ENCODE results near the gene SLC27A5. TPM values are rescaled to one million over a fixed set of nuclear protein-coding genes. Genes with fewer than 3 reads are reported as not detected.

The SLC27A5 gene
- total and polyA plus RNA-seq, 7 experiments from 2014 or later, result 5.9 to 26.9 (median 13.5) TPM

- Mint-ChIP-seq H3K4me3 (peak overlapping the region; percentile 32 to 93 (median 82)), H3K9me3 (peaks cover 0 to under 1% (median 0%) of the 10 kb centered on the region in 11 donors), H3K36me3 (peaks cover 0 to 20% (median 0%) of the 10 kb centered on the region in 5 donors), H3K27me3 (peaks cover 0 to under 1% (median 0%) of the 10 kb centered on the region in 5 donors), H3K4me1 (peaks cover 20 to 45% (median 34%) of the 10 kb centered on the region in 7 donors), H3K27ac (peak overlapping the region in 7 of 9 donors; percentile 67 to 94 (median 87))
- Histone ChIP-seq H3K9me3 (ENCODE audit: control insufficient read depth in 2 of 3, low read length in 3 of 3) (no peaks in the 10 kb centered on the region), H3K27me3 (ENCODE audit: control insufficient read depth in 2 of 2, insufficient read depth in 2 of 2, low read length in 2 of 2) (no peaks in the 10 kb centered on the region), H3K4me3 (ENCODE audit: low read length) (peak overlapping the region; percentile 36), H3K4me1 (ENCODE audit: control insufficient read depth in 2 of 2, insufficient read depth in 2 of 2, low read length in 2 of 2) (peaks cover 18 to 21% of the 10 kb centered on the region in 2 donors), H3K36me3 (ENCODE audit: control insufficient read depth in 2 of 3, insufficient read depth in 3 of 3, low read length in 3 of 3) (peaks cover 0 to 22% (median 5%) of the 10 kb centered on the region in 3 experiments), H3K27ac (ENCODE audit: low read depth, low read length) (peak overlapping the region; percentile 64)
- DNase-seq (no peak), ATAC-seq (no peak)
- intact Hi-C loops (cut with micrococcal nuclease), result loop anchor here (1.0 to 5.0 kb wide), 11 partner anchors 15 to 332 kb away; partner anchors contain the start of genes RPS5 (in 1 of the 2), TRIM28 (in 1 of the 2), ZNF132 (in 1 of the 2) and ZNF497 (in 1 of the 2)
- POLR2A ChIA-PET, result interaction anchor here (0.6 to 2.0 kb wide), 8 partner anchors 15 to 152 kb away, joined by 3 to 11 read pairs (median 4); partner anchors contain the start of genes CHMP2A, TRIM28 and UBE2M
- CTCF ChIA-PET, result interaction anchor here (0.5 to 2.5 kb wide), 12 partner anchors 13 to 1170 kb away, joined by 3 to 33 read pairs (median 4); no protein-coding TSS in a partner anchor
These were observed 2.8 kb upstream of the SLC27A5 start for GRCh38 chr19:58514564-58515022.

- ChIA-PET CTCF (interaction anchor here (0.5 to 2.5 kb wide), 11 partner anchors 13 to 771 kb away, joined by 3 to 33 read pairs (median 4); no protein-coding TSS in a partner anchor), POLR2A (interaction anchor here (0.6 to 2.0 kb wide), 9 partner anchors 15 to 335 kb away, joined by 3 to 11 read pairs (median 4); partner anchors contain the start of genes CHMP2A, TRIM28 and UBE2M)
- Mint-ChIP-seq H3K36me3 (peaks cover 0 to 18% (median 0%) of the 10 kb centered on the region in 5 donors), H3K27me3 (no peaks in the 10 kb centered on the region), H3K27ac (peak overlapping the region; percentile 67 to 94 (median 85)), H3K4me1 (peaks cover 17 to 40% (median 27%) of the 10 kb centered on the region in 7 donors), H3K4me3 (peak overlapping the region; percentile 73 to 93 (median 84)), H3K9me3 (no peaks in the 10 kb centered on the region)
- ATAC-seq, result peak; percentile 98
- peak; percentile 91 to 99 (median 95) for DNase-seq
- Histone ChIP-seq H3K9me3 (ENCODE audit: control insufficient read depth in 2 of 3, low read length in 3 of 3) (no peaks in the 10 kb centered on the region), H3K4me1 (ENCODE audit: control insufficient read depth in 2 of 2, insufficient read depth in 2 of 2, low read length in 2 of 2) (peaks cover 17 to 21% of the 10 kb centered on the region in 2 donors), H3K27me3 (ENCODE audit: control insufficient read depth in 2 of 2, insufficient read depth in 2 of 2, low read length in 2 of 2) (no peaks in the 10 kb centered on the region), H3K27ac (ENCODE audit: low read depth, low read length) (peak overlapping the region; percentile 65), H3K36me3 (ENCODE audit: control insufficient read depth in 2 of 3, insufficient read depth in 3 of 3, low read length in 3 of 3) (peaks cover 0 to 22% (median 5%) of the 10 kb centered on the region in 3 experiments), H3K4me3 (ENCODE audit: low read length) (peak overlapping the region; percentile 39)
- intact Hi-C loops (cut with micrococcal nuclease), result loop anchor here (1.0 to 5.0 kb wide), 11 partner anchors 15 to 332 kb away; partner anchors contain the start of genes RPS5 (in 1 of the 2), TRIM28 (in 1 of the 2), ZNF132 (in 1 of the 2) and ZNF497 (in 1 of the 2)
These were observed 2.1 kb upstream of the SLC27A5 start for GRCh38 chr19:58513694-58514563.

- Histone ChIP-seq H3K36me3 (ENCODE audit: control insufficient read depth in 2 of 3, insufficient read depth in 3 of 3, low read length in 3 of 3) (peaks cover 0 to 22% (median 5%) of the 10 kb centered on the region in 3 experiments), H3K4me3 (ENCODE audit: low read length) (no peak overlapping the region), H3K9me3 (ENCODE audit: control insufficient read depth in 2 of 3, low read length in 3 of 3) (no peaks in the 10 kb centered on the region), H3K27ac (ENCODE audit: low read depth, low read length) (peak overlapping the region; percentile 65), H3K4me1 (ENCODE audit: control insufficient read depth in 2 of 2, insufficient read depth in 2 of 2, low read length in 2 of 2) (peaks cover 10 to 15% of the 10 kb centered on the region in 2 donors), H3K27me3 (ENCODE audit: control insufficient read depth in 2 of 2, insufficient read depth in 2 of 2, low read length in 2 of 2) (no peaks in the 10 kb centered on the region)
- Mint-ChIP-seq H3K27ac (peak overlapping the region in 6 of 9 donors; percentile 67 to 94 (median 79)), H3K27me3 (no peaks in the 10 kb centered on the region), H3K4me3 (peak overlapping the region in 8 of 10 donors; percentile 13 to 93 (median 70)), H3K4me1 (peaks cover 11 to 33% (median 21%) of the 10 kb centered on the region in 7 donors), H3K9me3 (no peaks in the 10 kb centered on the region), H3K36me3 (peaks cover 0 to 17% (median 0%) of the 10 kb centered on the region in 5 donors)
- ATAC-seq (no peak), DNase-seq (no peak)
- CTCF ChIA-PET, result interaction anchor here (0.6 to 2.5 kb wide), 7 partner anchors 12 to 770 kb away, joined by 3 to 33 read pairs (median 4); no protein-coding TSS in a partner anchor
- intact Hi-C loops (cut with micrococcal nuclease), result loop anchor here in 1 of 2 donors (5.0 kb wide), 1 partner anchor 111 kb away; no protein-coding TSS in a partner anchor
- POLR2A ChIA-PET, result interaction anchor here (1.0 to 2.0 kb wide), 9 partner anchors 13 to 150 kb away, joined by 3 to 11 read pairs (median 4); partner anchors contain the start of genes CHMP2A, TRIM28 and UBE2M
These were observed 1.5 kb upstream of the SLC27A5 start for GRCh38 chr19:58513213-58513693.

DNA sequence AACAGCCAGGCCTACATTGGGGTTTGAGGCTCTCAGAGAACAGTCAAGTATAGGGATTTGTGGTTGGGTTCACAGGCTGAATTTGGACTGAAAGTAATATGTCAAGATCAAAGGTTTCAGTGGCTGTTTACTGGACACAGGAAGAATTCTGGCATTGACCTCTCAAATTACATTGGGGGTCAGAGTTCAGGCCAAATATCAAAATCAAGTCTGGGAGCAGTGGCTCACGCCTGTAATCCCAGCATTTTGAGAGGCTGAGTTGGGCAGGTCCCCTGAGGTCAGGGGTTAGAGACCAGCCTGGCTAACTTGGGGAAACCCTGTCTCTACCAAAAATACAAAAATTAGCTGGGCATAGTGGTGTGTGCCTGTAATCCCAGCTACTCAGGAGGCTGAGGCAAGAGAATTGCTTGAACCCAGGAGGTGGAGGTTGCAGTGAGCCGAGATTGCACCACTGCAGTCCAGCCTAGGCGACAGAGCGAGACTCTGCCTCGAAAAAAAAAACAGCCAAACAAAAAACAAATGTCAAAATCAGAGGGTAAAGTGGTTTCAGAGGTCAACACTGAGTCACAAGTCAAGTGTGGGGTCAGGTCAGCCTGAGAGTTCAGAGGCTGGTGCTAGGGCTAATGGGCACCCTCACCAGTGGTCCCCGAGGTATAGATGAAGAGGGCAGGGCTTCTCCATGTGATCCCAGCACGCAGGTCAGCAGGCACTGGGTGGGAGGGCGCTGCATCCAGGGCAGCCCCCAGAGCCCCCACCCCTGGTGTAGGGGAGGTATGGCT, 1.5 kb downstream of the SLC27A5 start:
- H3K4me1 Mint-ChIP-seq, result peaks cover 1 to 20% (median 8%) of the 10 kb centered on the region in 7 donors
- POLR2A ChIA-PET, result interaction anchor here (1.0 kb wide), 1 partner anchor 10 kb away, joined by 5 read pairs; no protein-coding TSS in a partner anchor

DNA sequence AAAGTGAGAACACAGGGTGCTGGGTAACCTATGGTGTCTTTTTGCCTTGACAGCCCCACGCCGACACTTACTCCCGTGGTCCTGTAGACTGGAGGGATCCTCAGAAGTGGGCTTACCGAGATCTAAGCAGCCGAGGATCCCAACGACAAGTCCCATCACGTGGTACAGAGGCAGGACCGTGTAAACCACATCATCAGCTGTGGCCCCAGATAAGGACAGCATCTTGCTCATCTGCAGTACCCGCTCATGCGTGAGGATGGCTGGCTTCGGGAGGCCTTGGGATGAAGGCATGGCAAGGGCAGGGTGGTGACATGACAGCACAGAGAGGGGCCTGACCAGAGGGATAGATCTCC, 2.1 kb downstream of the SLC27A5 start:
- Mint-ChIP-seq H3K36me3 (peaks cover 0 to 15% (median 5%) of the 10 kb centered on the region in 5 donors), H3K9me3 (peaks cover 0 to 17% (median 7%) of the 10 kb centered on the region in 11 donors), H3K27ac (no peak overlapping the region), H3K27me3 (no peaks in the 10 kb centered on the region), H3K4me1 (peaks cover 0 to 16% (median 8%) of the 10 kb centered on the region in 7 donors), H3K4me3 (no peak overlapping the region)
- Histone ChIP-seq H3K36me3 (ENCODE audit: control insufficient read depth in 2 of 3, insufficient read depth in 3 of 3, low read length in 3 of 3) (no peaks in the 10 kb centered on the region), H3K27ac (ENCODE audit: low read depth, low read length) (no peak overlapping the region), H3K4me1 (ENCODE audit: control insufficient read depth in 2 of 2, insufficient read depth in 2 of 2, low read length in 2 of 2) (peaks cover 5 to 11% of the 10 kb centered on the region in 2 donors), H3K27me3 (ENCODE audit: control insufficient read depth in 2 of 2, insufficient read depth in 2 of 2, low read length in 2 of 2) (no peaks in the 10 kb centered on the region), H3K4me3 (ENCODE audit: low read length) (no peak overlapping the region), H3K9me3 (ENCODE audit: control insufficient read depth in 2 of 3, low read length in 3 of 3) (no peaks in the 10 kb centered on the region)
- DNase-seq (no peak), ATAC-seq (no peak)
- intact Hi-C loops (cut with micrococcal nuclease), result loop anchor here in 1 of 2 donors (5.0 kb wide), 1 partner anchor 107 kb away; no protein-coding TSS in a partner anchor
- POLR2A ChIA-PET, result interaction anchor here (1.0 kb wide), 1 partner anchor 10 kb away, joined by 5 read pairs; no protein-coding TSS in a partner anchor
- CTCF ChIA-PET, result no interaction called here

More for the DNA sequence above, 1.5 kb downstream of the SLC27A5 start:
- Histone ChIP-seq H3K4me3 (ENCODE audit: low read length) (no peak overlapping the region), H3K9me3 (ENCODE audit: control insufficient read depth in 2 of 3, low read length in 3 of 3) (no peaks in the 10 kb centered on the region), H3K27me3 (ENCODE audit: control insufficient read depth in 2 of 2, insufficient read depth in 2 of 2, low read length in 2 of 2) (no peaks in the 10 kb centered on the region), H3K36me3 (ENCODE audit: control insufficient read depth in 2 of 3, insufficient read depth in 3 of 3, low read length in 3 of 3) (no peaks in the 10 kb centered on the region), H3K27ac (ENCODE audit: low read depth, low read length) (no peak overlapping the region), H3K4me1 (ENCODE audit: control insufficient read depth in 2 of 2, insufficient read depth in 2 of 2, low read length in 2 of 2) (peaks cover 6 to 11% of the 10 kb centered on the region in 2 donors)
- ATAC-seq, result no peak
- Mint-ChIP-seq H3K9me3 (peaks cover 0 to 17% (median 7%) of the 10 kb centered on the region in 11 donors), H3K36me3 (peaks cover 0 to 15% (median 5%) of the 10 kb centered on the region in 5 donors), H3K4me3 (peak overlapping the region in 1 of 10 donors; percentile 6), H3K27ac (peak overlapping the region in 1 of 9 donors; percentile 73), H3K27me3 (no peaks in the 10 kb centered on the region)
- no peak for DNase-seq
- intact Hi-C loops (cut with micrococcal nuclease), result loop anchor here in 1 of 2 donors (5.0 kb wide), 1 partner anchor 108 kb away; no protein-coding TSS in a partner anchor
- CTCF ChIA-PET, result no interaction called here

All from naive thymus-derived CD4-positive, alpha-beta T cell (primary cell).